Tracheal epithelial cell (primary cell): ENCODE measurements around the gene CRACR2A. TPM values are rescaled to one million over a fixed set of nuclear protein-coding genes. Genes with fewer than 3 reads are reported as not detected.

Experiments used
- total RNA-seq: library from RNA; depleted of rRNA; stranded (reverse); fragments of >200 nt; gene quantifications from 2 replicates; pipeline ENCODE4 v1.2.1, GENCODE V29; 2014

CRACR2A gene
- 0.43 and 1.9 TPM in 2 replicates for total RNA-seq

GRCh38 chr12:3752741-3753486, at the start of gene CRACR2A:
Gene CRACR2A, minus strand, starts transcription at chr12:3753109. Its CDS starts 56,110 bp downstream, at chr12:3696999.

Other genes with a start within 250 kb of the CRACR2A start
- gene PARP11, start 120.3 kb upstream of the CRACR2A start, total RNA-seq, result 1.2 and 2.8 TPM in 2 replicates